ENCODE results near the gene FGD2. TPM values are rescaled to one million over a fixed set of nuclear protein-coding genes. Genes with fewer than 3 reads are reported as not detected.
A peak's percentile ranks its signal among the peaks of the same experiment; 100 is the strongest.

Gene FGD2
- total and polyA plus RNA-seq, 9 of the 15 experiments (the other 6 are each of a cell fraction or from before 2014, with no cell fraction given): 0.09 TPM; not detected in 8

DNA sequence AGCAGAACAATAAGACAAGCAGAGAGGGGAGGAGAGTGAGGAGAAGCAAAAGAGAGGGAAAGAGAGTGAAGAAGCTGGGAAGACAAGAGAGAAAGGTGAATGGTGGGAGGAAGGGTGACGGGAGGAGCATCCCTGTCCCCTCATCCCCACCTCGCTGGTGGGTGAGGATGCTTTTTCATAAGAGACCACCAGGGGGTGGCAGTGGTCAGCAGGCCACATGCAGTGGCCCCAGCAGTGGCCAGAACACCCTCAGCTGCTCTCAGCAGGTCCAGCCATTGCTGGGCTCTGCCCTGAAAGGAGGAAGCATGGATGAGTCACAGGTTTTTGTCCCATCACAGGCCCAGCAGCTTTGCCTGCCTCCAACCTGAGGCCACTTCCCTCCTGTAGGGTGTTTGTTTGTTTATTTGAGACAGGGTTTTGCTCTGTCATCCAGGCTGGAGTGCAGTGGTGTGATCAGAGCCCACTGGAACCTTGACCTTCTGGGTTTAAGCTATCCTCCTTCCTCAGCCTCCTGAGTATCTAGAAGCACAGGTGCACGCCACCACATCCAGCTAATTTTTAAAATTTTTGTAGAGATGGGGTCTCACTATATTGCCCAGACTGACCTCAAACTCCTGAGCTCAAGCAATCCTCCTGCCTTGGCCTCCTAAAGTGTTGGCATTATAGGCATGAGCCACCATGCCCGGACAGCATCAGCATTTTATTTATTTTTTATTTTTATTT is 24.0 kb downstream of the FGD2 start (continued):
- TF ChIP-seq CBX2 (IDR thresholded peaks at IDR 0.05; ENCODE audit: insufficient read depth, low read length, poor library complexity, severe bottlenecking) (no peak), RAD21 (CRISPR knock-in tag; conservative IDR thresholded peaks at IDR 0.05 in 1 of 2, IDR thresholded peaks at IDR 0.05 in 1 of 2) (peak; percentile 99 to 100), ZNF830 (CRISPR knock-in tag; IDR thresholded peaks at IDR 0.05) (no peak), HOXB6 (CRISPR knock-in tag; IDR thresholded peaks at IDR 0.05; ENCODE audit: borderline replicate concordance) (no peak), ZNF311 (CRISPR knock-in tag; IDR thresholded peaks at IDR 0.05) (0 out of 2 replicates have a peak, but pooled peaks have one; percentile 21), MTA3 (IDR thresholded peaks at IDR 0.05; ENCODE audit: borderline replicate concordance) (peak; percentile 89; the same call in 1 of the 2 replicates), PHF8 (IDR thresholded peaks at IDR 0.05; ENCODE audit: borderline replicate concordance, low read length) (no peak), SRSF9 (IDR thresholded peaks at IDR 0.05; ENCODE audit: borderline replicate concordance, low read depth, low read length) (no peak), RBM25 (IDR thresholded peaks at IDR 0.05; ENCODE audit: low read depth, low read length, severe bottlenecking) (peak; percentile 58), ZNF253 (CRISPR knock-in tag; conservative IDR thresholded peaks at IDR 0.05) (no peak)
- TF ChIP-seq, protein P1, sequence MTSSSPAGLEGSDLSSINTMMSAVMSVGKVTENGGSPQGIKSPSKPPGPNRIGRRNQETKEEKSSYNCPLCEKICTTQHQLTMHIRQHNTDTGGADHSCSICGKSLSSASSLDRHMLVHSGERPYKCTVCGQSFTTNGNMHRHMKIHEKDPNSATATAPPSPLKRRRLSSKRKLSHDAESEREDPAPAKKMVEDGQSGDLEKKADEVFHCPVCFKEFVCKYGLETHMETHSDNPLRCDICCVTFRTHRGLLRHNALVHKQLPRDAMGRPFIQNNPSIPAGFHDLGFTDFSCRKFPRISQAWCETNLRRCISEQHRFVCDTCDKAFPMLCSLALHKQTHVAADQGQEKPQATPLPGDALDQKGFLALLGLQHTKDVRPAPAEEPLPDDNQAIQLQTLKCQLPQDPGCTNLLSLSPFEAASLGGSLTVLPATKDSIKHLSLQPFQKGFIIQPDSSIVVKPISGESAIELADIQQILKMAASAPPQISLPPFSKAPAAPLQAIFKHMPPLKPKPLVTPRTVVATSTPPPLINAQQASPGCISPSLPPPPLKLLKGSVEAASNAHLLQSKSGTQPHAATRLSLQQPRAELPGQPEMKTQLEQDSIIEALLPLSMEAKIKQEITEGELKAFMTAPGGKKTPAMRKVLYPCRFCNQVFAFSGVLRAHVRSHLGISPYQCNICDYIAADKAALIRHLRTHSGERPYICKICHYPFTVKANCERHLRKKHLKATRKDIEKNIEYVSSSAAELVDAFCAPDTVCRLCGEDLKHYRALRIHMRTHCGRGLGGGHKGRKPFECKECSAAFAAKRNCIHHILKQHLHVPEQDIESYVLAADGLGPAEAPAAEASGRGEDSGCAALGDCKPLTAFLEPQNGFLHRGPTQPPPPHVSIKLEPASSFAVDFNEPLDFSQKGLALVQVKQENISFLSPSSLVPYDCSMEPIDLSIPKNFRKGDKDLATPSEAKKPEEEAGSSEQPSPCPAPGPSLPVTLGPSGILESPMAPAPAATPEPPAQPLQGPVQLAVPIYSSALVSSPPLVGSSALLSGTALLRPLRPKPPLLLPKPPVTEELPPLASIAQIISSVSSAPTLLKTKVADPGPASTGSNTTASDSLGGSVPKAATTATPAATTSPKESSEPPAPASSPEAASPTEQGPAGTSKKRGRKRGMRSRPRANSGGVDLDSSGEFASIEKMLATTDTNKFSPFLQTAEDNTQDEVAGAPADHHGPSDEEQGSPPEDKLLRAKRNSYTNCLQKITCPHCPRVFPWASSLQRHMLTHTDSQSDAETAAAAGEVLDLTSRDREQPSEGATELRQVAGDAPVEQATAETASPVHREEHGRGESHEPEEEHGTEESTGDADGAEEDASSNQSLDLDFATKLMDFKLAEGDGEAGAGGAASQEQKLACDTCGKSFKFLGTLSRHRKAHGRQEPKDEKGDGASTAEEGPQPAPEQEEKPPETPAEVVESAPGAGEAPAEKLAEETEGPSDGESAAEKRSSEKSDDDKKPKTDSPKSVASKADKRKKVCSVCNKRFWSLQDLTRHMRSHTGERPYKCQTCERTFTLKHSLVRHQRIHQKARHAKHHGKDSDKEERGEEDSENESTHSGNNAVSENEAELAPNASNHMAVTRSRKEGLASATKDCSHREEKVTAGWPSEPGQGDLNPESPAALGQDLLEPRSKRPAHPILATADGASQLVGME (CRISPR knock-in tag; IDR thresholded peaks at IDR 0.05): peak; percentile 96
- TF ChIP-seq, protein P2, sequence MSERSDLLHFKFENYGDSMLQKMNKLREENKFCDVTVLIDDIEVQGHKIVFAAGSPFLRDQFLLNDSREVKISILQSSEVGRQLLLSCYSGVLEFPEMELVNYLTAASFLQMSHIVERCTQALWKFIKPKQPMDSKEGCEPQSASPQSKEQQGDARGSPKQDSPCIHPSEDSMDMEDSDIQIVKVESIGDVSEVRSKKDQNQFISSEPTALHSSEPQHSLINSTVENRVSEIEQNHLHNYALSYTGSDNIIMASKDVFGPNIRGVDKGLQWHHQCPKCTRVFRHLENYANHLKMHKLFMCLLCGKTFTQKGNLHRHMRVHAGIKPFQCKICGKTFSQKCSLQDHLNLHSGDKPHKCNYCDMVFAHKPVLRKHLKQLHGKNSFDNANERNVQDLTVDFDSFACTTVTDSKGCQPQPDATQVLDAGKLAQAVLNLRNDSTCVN (CRISPR knock-in tag; IDR thresholded peaks at IDR 0.05): no peak
- TF ChIP-seq, protein P3, sequence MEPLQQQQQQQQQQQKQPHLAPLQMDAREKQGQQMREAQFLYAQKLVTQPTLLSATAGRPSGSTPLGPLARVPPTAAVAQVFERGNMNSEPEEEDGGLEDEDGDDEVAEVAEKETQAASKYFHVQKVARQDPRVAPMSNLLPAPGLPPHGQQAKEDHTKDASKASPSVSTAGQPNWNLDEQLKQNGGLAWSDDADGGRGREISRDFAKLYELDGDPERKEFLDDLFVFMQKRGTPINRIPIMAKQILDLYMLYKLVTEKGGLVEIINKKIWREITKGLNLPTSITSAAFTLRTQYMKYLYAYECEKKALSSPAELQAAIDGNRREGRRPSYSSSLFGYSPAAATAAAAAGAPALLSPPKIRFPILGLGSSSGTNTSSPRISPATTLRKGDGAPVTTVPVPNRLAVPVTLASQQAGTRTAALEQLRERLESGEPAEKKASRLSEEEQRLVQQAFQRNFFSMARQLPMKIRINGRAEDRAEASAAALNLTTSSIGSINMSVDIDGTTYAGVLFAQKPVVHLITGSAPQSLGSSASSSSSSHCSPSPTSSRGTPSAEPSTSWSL (CRISPR knock-in tag; IDR thresholded peaks at IDR 0.05; ENCODE audit: borderline replicate concordance): no peak
- TF ChIP-seq, protein P4, sequence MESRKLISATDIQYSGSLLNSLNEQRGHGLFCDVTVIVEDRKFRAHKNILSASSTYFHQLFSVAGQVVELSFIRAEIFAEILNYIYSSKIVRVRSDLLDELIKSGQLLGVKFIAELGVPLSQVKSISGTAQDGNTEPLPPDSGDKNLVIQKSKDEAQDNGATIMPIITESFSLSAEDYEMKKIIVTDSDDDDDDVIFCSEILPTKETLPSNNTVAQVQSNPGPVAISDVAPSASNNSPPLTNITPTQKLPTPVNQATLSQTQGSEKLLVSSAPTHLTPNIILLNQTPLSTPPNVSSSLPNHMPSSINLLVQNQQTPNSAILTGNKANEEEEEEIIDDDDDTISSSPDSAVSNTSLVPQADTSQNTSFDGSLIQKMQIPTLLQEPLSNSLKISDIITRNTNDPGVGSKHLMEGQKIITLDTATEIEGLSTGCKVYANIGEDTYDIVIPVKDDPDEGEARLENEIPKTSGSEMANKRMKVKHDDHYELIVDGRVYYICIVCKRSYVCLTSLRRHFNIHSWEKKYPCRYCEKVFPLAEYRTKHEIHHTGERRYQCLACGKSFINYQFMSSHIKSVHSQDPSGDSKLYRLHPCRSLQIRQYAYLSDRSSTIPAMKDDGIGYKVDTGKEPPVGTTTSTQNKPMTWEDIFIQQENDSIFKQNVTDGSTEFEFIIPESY (CRISPR knock-in tag; IDR thresholded peaks at IDR 0.05): peak; percentile 72; the same call in 1 of the 2 replicates
